Loucy (cell line): ENCODE data around the gene PCLO.

Source experiments
- EZH2phosphoT487 ChIP-seq: fragments of 200-600 bp; IDR thresholded peaks from 2 replicates; pipeline ENCODE4 v1.6.1; 2018; ENCODE audit warnings: antibody characterized with exemption, mild to moderate bottlenecking, moderate library complexity, borderline replicate concordance
- TF ChIP-seq, protein P1 (sequence below): fragments of 200-600 bp; sonication (generic); conservative IDR thresholded peaks from 2 replicates; pipeline ENCODE4 v1.5.1; 2014; ENCODE audit warnings: mild to moderate bottlenecking, antibody characterized with exemption, low read length

DNA sequence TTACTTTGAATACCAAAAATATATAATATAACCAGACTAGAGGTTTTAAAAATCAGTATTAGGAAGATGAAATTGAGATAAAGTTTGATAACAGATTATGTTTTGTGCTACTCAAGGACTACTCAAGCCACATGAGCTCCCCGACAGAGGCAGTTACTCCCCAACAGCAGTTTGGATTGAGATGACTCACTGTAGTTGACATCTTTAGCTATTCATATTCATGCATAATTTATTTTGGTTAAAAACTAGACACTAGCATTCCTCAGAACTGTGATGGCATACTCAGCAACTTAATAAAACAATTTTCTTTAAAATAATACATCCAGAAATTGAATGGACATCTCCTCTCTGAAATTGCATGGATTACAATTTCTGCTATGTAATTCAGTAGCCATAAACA, 19.6 kb downstream of the PCLO start:
- TF ChIP-seq, protein P1, sequence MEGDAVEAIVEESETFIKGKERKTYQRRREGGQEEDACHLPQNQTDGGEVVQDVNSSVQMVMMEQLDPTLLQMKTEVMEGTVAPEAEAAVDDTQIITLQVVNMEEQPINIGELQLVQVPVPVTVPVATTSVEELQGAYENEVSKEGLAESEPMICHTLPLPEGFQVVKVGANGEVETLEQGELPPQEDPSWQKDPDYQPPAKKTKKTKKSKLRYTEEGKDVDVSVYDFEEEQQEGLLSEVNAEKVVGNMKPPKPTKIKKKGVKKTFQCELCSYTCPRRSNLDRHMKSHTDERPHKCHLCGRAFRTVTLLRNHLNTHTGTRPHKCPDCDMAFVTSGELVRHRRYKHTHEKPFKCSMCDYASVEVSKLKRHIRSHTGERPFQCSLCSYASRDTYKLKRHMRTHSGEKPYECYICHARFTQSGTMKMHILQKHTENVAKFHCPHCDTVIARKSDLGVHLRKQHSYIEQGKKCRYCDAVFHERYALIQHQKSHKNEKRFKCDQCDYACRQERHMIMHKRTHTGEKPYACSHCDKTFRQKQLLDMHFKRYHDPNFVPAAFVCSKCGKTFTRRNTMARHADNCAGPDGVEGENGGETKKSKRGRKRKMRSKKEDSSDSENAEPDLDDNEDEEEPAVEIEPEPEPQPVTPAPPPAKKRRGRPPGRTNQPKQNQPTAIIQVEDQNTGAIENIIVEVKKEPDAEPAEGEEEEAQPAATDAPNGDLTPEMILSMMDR, result no peak
- TF ChIP-seq EZH2phosphoT487, result no peak
